ENCODE measurements around the gene SGMS2.
A peak's percentile ranks its signal among the peaks of the same experiment; 100 is the strongest.
"Not testable (repeated sequence)": the region's sequence is repeated elsewhere in the genome, so short reads cannot be mapped to it uniquely, and the experiment has no call there.

The SGMS2 gene

GRCh38 chr4:107900067-107900466, 75.3 kb downstream of the SGMS2 start:
- DNase-seq (ENCODE audit: insufficient read length) (no peak), FAIRE-seq (no peak)
- TF ChIP-seq POLR2AphosphoS5 (IDR thresholded peaks at IDR 0.05; ENCODE audit: low read depth, low read length) (no peak), POLR2A (IDR thresholded peaks at IDR 0.05; ENCODE audit: low read depth, low read length) (no peak), TAF1 (IDR thresholded peaks at IDR 0.05; ENCODE audit: borderline replicate concordance, low read depth, low read length) (no peak)

GRCh38 chr4:107900508-107900907, 75.8 kb downstream of the SGMS2 start:
- FAIRE-seq (no peak), DNase-seq (ENCODE audit: insufficient read length) (no peak)
- TF ChIP-seq TAF1 (IDR thresholded peaks at IDR 0.05; ENCODE audit: borderline replicate concordance, low read depth, low read length) (no peak), POLR2AphosphoS5 (IDR thresholded peaks at IDR 0.05; ENCODE audit: low read depth, low read length) (no peak), POLR2A (IDR thresholded peaks at IDR 0.05; ENCODE audit: low read depth, low read length) (no peak)

GRCh38 chr4:107901213-107901934, 76.6 kb downstream of the SGMS2 start:
- no peak for TF ChIP-seq POLR2A (IDR thresholded peaks at IDR 0.05; ENCODE audit: low read depth, low read length)
- TF ChIP-seq POLR2AphosphoS5 (IDR thresholded peaks at IDR 0.05; ENCODE audit: low read depth, low read length) = no peak
- no peak for TF ChIP-seq TAF1 (IDR thresholded peaks at IDR 0.05; ENCODE audit: borderline replicate concordance, low read depth, low read length)
- DNase-seq (ENCODE audit: insufficient read length) (no peak), FAIRE-seq (no peak)

GRCh38 chr4:107902715-107903114, 78.0 kb downstream of the SGMS2 start:
- no peak for TF ChIP-seq POLR2A (IDR thresholded peaks at IDR 0.05; ENCODE audit: low read depth, low read length)
- no peak for TF ChIP-seq TAF1 (IDR thresholded peaks at IDR 0.05; ENCODE audit: borderline replicate concordance, low read depth, low read length)
- no peak for TF ChIP-seq POLR2AphosphoS5 (IDR thresholded peaks at IDR 0.05; ENCODE audit: low read depth, low read length)
- FAIRE-seq (no peak), DNase-seq (ENCODE audit: insufficient read length) (no peak)

- not testable (repeated sequence) for FAIRE-seq; DNase-seq (ENCODE audit: insufficient read length)
Measured at GRCh38 chr4:107905082-107905481, 80.3 kb downstream of the SGMS2 start.

GRCh38 chr4:107906458-107907100, 81.8 kb downstream of the SGMS2 start:
- no peak for DNase-seq (ENCODE audit: insufficient read length)
- no peak for TF ChIP-seq TAF1 (IDR thresholded peaks at IDR 0.05; ENCODE audit: borderline replicate concordance, low read depth, low read length)
- no peak for TF ChIP-seq POLR2AphosphoS5 (IDR thresholded peaks at IDR 0.05; ENCODE audit: low read depth, low read length)
- no peak for TF ChIP-seq POLR2A (IDR thresholded peaks at IDR 0.05; ENCODE audit: low read depth, low read length)
- no peak for FAIRE-seq

GRCh38 chr4:107908377-107908776, 83.6 kb downstream of the SGMS2 start:
- TF ChIP-seq POLR2AphosphoS5 (IDR thresholded peaks at IDR 0.05; ENCODE audit: low read depth, low read length) (no peak), POLR2A (IDR thresholded peaks at IDR 0.05; ENCODE audit: low read depth, low read length) (no peak), TAF1 (IDR thresholded peaks at IDR 0.05; ENCODE audit: borderline replicate concordance, low read depth, low read length) (no peak)
- FAIRE-seq = no peak
- DNase-seq (ENCODE audit: insufficient read length) = no peak

- DNase-seq (ENCODE audit: insufficient read length) = no peak
- peak; percentile 87 for FAIRE-seq
- TF ChIP-seq TAF1 (IDR thresholded peaks at IDR 0.05; ENCODE audit: borderline replicate concordance, low read depth, low read length) (no peak), POLR2A (IDR thresholded peaks at IDR 0.05; ENCODE audit: low read depth, low read length) (no peak), POLR2AphosphoS5 (IDR thresholded peaks at IDR 0.05; ENCODE audit: low read depth, low read length) (no peak)
Measured at GRCh38 chr4:107913283-107913899, 88.7 kb downstream of the SGMS2 start.

- DNase-seq (ENCODE audit: insufficient read length) (no peak), FAIRE-seq (no peak)
- TF ChIP-seq TAF1 (IDR thresholded peaks at IDR 0.05; ENCODE audit: borderline replicate concordance, low read depth, low read length) = no peak
- TF ChIP-seq POLR2A (IDR thresholded peaks at IDR 0.05; ENCODE audit: low read depth, low read length) = no peak
- TF ChIP-seq POLR2AphosphoS5 (IDR thresholded peaks at IDR 0.05; ENCODE audit: low read depth, low read length) = no peak
Measured at GRCh38 chr4:107915220-107915619, 90.5 kb downstream of the SGMS2 start.

GRCh38 chr4:107916623-107917022, 91.9 kb downstream of the SGMS2 start:
- FAIRE-seq = no peak
- TF ChIP-seq TAF1 (IDR thresholded peaks at IDR 0.05; ENCODE audit: borderline replicate concordance, low read depth, low read length) (no peak), POLR2AphosphoS5 (IDR thresholded peaks at IDR 0.05; ENCODE audit: low read depth, low read length) (no peak), POLR2A (IDR thresholded peaks at IDR 0.05; ENCODE audit: low read depth, low read length) (no peak)
- no peak for DNase-seq (ENCODE audit: insufficient read length)

GRCh38 chr4:107917500-107917899, 92.8 kb downstream of the SGMS2 start:
- TF ChIP-seq TAF1 (IDR thresholded peaks at IDR 0.05; ENCODE audit: borderline replicate concordance, low read depth, low read length) = no peak
- TF ChIP-seq POLR2A (IDR thresholded peaks at IDR 0.05; ENCODE audit: low read depth, low read length) = no peak
- TF ChIP-seq POLR2AphosphoS5 (IDR thresholded peaks at IDR 0.05; ENCODE audit: low read depth, low read length) = no peak
- FAIRE-seq (no peak), DNase-seq (ENCODE audit: insufficient read length) (no peak)

Data from GM12892 (cell line).